ENCODE measurements around the gene POLR3H.

POLR3H gene

DNA sequence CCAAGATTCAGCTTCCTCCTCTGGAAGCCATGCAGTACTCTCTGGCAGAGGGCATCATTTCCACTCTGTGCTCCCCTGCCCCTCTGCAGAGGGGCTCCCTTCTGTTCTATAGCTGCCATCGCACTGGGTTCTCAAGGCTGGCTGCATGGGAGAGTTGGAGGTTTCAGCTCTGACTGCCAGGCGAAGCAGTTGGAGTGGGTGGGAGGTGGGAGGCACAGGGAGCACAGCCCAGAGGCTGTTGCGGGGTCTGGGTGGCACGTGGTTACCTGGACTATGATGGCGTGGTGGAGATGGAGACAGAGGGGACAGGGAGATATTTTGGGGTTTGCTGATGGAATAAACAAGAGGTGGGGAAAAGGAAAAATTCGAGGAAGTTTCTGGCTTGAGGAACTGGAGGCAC, 40.6 kb upstream of the POLR3H start:
- no peaks in the 10 kb centered on the region for H3K9me3 ChIP-seq
- TF ChIP-seq, protein P1, sequence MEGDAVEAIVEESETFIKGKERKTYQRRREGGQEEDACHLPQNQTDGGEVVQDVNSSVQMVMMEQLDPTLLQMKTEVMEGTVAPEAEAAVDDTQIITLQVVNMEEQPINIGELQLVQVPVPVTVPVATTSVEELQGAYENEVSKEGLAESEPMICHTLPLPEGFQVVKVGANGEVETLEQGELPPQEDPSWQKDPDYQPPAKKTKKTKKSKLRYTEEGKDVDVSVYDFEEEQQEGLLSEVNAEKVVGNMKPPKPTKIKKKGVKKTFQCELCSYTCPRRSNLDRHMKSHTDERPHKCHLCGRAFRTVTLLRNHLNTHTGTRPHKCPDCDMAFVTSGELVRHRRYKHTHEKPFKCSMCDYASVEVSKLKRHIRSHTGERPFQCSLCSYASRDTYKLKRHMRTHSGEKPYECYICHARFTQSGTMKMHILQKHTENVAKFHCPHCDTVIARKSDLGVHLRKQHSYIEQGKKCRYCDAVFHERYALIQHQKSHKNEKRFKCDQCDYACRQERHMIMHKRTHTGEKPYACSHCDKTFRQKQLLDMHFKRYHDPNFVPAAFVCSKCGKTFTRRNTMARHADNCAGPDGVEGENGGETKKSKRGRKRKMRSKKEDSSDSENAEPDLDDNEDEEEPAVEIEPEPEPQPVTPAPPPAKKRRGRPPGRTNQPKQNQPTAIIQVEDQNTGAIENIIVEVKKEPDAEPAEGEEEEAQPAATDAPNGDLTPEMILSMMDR (IDR thresholded peaks at IDR 0.05) = no peak
- H3K27ac ChIP-seq = no peak overlapping the region
- no peaks in the 10 kb centered on the region for H3K27me3 ChIP-seq
- peaks cover 54% of the 10 kb centered on the region for H3K36me3 ChIP-seq
- H3K4me1 ChIP-seq (ENCODE audit: control insufficient read depth in 1 of 2, insufficient read depth in 1 of 2, low read depth in 1 of 2, low read length in 1 of 2) = peaks cover 12 to 15% of the 10 kb centered on the region in 2 experiments
- no peak overlapping the region for H3K4me3 ChIP-seq (ENCODE audit: low read depth in 1 of 2, low read length in 1 of 2)

DNA sequence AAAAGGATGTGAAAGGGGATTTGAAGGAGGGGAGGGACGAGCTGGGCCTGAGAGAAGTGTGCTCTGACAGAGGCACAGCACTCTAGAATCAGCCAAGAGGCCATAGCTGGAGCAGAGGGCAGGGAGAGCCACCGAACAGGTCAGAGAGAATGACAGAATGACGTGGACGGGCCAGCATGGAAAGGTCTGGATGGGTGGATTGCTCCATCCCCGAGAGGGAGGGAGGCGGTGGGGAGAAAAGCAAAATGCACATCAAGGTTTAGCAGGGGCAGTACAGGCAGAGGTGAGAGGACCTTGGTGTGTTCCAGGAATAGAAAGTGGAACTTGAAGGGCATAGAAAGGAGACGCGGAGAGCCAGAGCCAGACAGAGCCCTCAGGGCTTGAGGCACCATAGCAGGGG, 38.4 kb upstream of the POLR3H start:
- TF ChIP-seq, protein P1 (IDR thresholded peaks at IDR 0.05) = no peak
- H3K4me1 ChIP-seq (ENCODE audit: control insufficient read depth in 1 of 2, insufficient read depth in 1 of 2, low read depth in 1 of 2, low read length in 1 of 2) = no peaks in the 10 kb centered on the region
- no peaks in the 10 kb centered on the region for H3K9me3 ChIP-seq
- no peak overlapping the region for H3K4me3 ChIP-seq (ENCODE audit: low read depth in 1 of 2, low read length in 1 of 2)
- H3K27ac ChIP-seq = no peak overlapping the region
- H3K36me3 ChIP-seq = peaks cover 76% of the 10 kb centered on the region
- no peaks in the 10 kb centered on the region for H3K27me3 ChIP-seq

DNA sequence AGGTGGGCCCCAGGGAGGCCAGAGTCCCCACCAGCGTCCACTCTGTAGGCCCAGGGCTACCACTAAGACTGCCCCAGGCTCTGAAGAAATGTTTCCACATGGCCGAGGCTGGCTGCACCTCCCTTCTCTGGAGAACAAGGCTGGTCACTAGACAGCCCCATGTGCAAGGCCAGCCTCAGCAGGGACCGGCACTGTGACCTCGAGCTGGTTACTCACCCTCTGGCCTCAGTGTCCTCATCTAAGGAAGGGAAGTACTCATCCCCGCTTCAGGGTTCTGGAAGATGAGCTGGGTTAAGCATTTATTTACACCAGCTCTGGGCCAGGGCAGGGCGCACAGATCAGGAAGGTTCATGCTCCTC, 35.7 kb upstream of the POLR3H start:
- Histone ChIP-seq H3K27me3 (no peaks in the 10 kb centered on the region), H3K4me3 (ENCODE audit: low read depth in 1 of 2, low read length in 1 of 2) (no peak overlapping the region), H3K9me3 (no peaks in the 10 kb centered on the region), H3K27ac (no peak overlapping the region), H3K4me1 (ENCODE audit: control insufficient read depth in 1 of 2, insufficient read depth in 1 of 2, low read depth in 1 of 2, low read length in 1 of 2) (no peaks in the 10 kb centered on the region), H3K36me3 (peaks cover 97% of the 10 kb centered on the region)
- TF ChIP-seq, protein P1 (IDR thresholded peaks at IDR 0.05) = no peak

DNA sequence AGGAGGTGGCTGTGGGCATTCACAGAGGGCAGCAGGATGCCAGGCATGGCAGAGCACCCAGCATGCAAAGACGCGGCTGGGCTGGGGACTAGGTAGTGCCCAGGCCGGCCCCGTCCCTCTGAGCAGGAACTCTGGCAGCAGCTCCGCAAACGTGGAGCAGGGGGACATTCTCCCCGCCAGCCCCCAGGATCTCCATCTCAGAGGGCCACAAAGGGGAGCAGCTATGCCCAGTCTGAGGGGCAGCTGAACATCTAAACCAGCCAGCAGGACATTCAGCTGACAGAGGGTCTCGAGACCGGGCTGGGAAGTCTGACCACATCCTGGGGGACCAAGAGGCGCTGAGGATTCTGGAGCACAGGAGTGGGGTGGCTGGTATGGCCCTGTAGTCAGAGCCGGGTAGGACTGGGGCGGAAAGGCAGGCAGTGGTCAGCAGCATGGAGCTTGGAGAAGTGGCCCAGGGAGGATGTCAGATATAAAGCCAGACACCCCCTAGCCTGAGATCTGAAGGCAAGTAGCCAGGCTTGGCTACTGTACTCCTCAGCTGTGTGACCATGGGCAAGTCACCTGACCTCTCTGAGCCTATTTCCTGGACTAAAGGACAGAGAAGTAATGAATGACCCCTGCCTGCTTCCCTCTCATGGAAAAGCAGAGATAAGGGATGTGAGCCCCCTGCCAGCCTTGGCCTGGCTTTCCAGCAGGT, 35.2 kb upstream of the POLR3H start:
- TF ChIP-seq, protein P1 (IDR thresholded peaks at IDR 0.05) = no peak
- Histone ChIP-seq H3K4me3 (ENCODE audit: low read depth in 1 of 2, low read length in 1 of 2) (no peak overlapping the region), H3K4me1 (ENCODE audit: control insufficient read depth in 1 of 2, insufficient read depth in 1 of 2, low read depth in 1 of 2, low read length in 1 of 2) (no peaks in the 10 kb centered on the region), H3K36me3 (peaks cover 97% of the 10 kb centered on the region), H3K27me3 (no peaks in the 10 kb centered on the region), H3K27ac (no peak overlapping the region), H3K9me3 (no peaks in the 10 kb centered on the region)

DNA sequence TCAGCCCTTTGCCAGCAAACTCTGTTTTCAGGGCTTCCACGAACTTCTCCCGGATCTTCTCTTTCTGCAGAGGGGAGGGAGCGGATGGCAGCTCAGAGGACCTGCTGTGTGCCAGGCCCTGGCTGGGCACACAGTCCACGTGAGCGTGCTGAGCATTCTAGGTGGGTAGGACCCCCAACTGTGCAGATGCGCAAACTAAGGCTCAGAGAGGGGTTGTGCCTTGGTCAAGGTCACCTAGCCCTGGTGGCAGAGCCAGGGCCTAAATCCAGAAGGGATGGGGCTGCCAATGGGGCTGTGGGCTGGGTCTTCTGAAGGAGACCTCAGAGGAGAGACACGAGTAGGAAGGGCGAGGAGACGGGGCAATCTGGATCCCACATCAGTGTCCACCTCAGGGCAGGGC, 34.5 kb upstream of the POLR3H start:
- Histone ChIP-seq H3K27ac (no peak overlapping the region), H3K27me3 (no peaks in the 10 kb centered on the region), H3K4me1 (ENCODE audit: control insufficient read depth in 1 of 2, insufficient read depth in 1 of 2, low read depth in 1 of 2, low read length in 1 of 2) (no peaks in the 10 kb centered on the region), H3K4me3 (ENCODE audit: low read depth in 1 of 2, low read length in 1 of 2) (no peak overlapping the region), H3K9me3 (no peaks in the 10 kb centered on the region), H3K36me3 (peaks cover 94% of the 10 kb centered on the region)
- TF ChIP-seq, protein P1 (IDR thresholded peaks at IDR 0.05) = no peak
